Central memory CD8-positive, alpha-beta T cell (primary cell): ENCODE results near the gene MAP1LC3B.

Source experiments
- ATAC-seq: fragments of 150-1000 bp; cut with Tn5 transposase; replicated peaks from 2 replicates; pipeline ENCODE4 v1.10.0; 2022; ENCODE audit warnings: mild to moderate bottlenecking, moderate FRiP score, moderate number of reproducible peaks; ENCODE audit not compliant: poor library complexity, severe bottlenecking; ENCODE audit errors: extremely low read depth
- DNase-seq, 2 donors: peaks; one replicate each; pipeline ENCODE4 v3.0.0; 2021; ENCODE audit warnings: low spot score in 2 of 2
- H3K27ac Mint-ChIP-seq: one replicate; pipeline ENCODE4 v1.8.0; 2022; ENCODE audit warnings: low read depth, mild to moderate bottlenecking, moderate library complexity, mixed read lengths
- H3K27me3 Mint-ChIP-seq: one replicate; pipeline ENCODE4 v1.8.0; 2022; ENCODE audit warnings: mixed read lengths
- H3K36me3 Mint-ChIP-seq: one replicate; pipeline ENCODE4 v1.8.0; 2022; ENCODE audit warnings: mild to moderate bottlenecking, moderate library complexity, mixed read lengths; ENCODE audit not compliant: insufficient read depth
- H3K4me1 Mint-ChIP-seq: one replicate; pipeline ENCODE4 v1.8.0; 2022; ENCODE audit warnings: mixed read lengths
- H3K4me3 Mint-ChIP-seq: one replicate; pipeline ENCODE4 v1.8.0; 2022; ENCODE audit warnings: mild to moderate bottlenecking, moderate library complexity, mixed read lengths
- H3K9me3 Mint-ChIP-seq: one replicate; pipeline ENCODE4 v1.8.0; 2022; ENCODE audit warnings: mixed read lengths

Gene MAP1LC3B

DNA sequence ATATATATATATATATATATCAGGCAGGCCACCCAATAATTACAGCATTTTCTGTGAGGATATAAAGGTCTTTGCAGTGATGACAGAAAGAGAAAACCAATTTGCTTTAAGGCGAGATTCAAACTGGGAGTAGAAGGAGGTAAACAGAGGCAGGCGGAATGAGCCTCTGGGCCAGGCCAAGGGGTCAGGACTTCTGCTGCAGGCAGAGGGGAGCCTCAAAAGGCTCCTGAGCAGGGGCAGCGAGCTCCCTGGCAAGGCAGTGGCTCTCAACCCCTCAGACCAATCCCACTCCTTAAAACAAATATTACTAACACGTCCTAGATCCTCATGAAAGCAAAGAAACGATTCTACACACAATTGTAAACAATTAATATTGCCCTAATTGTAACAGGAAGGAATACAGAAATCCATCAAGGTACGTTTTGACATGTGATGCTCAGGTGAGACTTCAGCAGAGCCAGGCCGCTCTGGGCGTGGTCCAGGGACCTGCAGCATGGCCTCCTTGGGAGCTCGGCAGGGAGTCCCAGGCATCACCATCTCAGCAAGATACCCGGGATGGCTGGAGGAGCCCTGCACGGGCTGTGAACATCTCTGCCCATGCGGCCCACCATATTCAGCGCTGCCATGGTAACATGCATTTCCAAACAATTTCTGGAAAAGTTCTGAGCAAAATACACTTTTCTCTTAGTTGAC lies 27.0 kb upstream of the MAP1LC3B start:
- no peaks in the 10 kb centered on the region for H3K9me3 Mint-ChIP-seq
- H3K27me3 Mint-ChIP-seq: no peaks in the 10 kb centered on the region
- no peak overlapping the region for H3K4me3 Mint-ChIP-seq
- peaks cover 20% of the 10 kb centered on the region for H3K36me3 Mint-ChIP-seq
- peak overlapping the region; percentile 73 for H3K27ac Mint-ChIP-seq
- DNase-seq: no peak
- peaks cover 48% of the 10 kb centered on the region for H3K4me1 Mint-ChIP-seq
- ATAC-seq: no peak

DNA sequence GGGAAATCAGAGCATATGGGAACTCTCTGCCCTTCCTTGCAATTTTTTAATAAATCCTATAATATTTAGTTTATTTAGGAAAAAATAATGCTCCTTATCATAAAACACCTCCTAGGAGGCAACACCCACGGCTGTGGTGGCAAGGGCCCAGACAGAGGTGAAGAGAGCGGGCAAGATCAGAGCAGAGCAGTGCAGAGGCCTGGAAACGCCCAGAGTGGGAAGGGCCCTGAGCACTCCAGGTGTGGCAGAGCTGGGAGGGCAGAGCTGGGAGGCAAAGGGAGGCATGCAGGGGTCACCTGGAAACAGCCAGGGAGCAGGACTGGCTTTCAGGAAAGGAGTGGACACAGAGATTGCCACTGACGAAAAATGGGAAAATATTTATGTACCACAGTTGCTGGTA lies 25.8 kb upstream of the MAP1LC3B start:
- H3K27ac Mint-ChIP-seq: peak overlapping the region; percentile 73
- no peaks in the 10 kb centered on the region for H3K9me3 Mint-ChIP-seq
- H3K27me3 Mint-ChIP-seq: no peaks in the 10 kb centered on the region
- no peak for ATAC-seq
- no peak for DNase-seq
- peaks cover 53% of the 10 kb centered on the region for H3K4me1 Mint-ChIP-seq
- H3K36me3 Mint-ChIP-seq: peaks cover 15% of the 10 kb centered on the region
- no peak overlapping the region for H3K4me3 Mint-ChIP-seq

DNA sequence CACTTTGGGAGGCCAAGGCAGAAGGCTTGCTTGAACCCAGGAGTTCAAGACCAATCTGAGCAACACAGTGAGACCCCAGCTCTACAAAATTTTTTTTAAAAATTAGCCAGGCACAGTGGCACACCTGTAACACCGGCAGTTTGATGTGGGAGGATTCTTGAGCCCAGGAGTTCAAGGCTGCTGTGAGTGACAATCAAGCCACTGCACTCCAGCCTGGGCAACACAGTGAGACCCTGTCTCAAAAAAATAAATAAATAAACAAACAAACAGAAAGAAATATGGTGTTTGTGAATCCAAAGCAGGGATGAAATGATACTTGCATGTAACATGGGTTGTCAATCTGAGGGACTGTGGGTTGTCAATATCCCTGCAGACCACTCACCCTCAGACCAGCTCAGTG lies 25.2 kb upstream of the MAP1LC3B start:
- H3K27ac Mint-ChIP-seq: peak overlapping the region; percentile 73
- DNase-seq: no peak
- H3K9me3 Mint-ChIP-seq: no peaks in the 10 kb centered on the region
- no peaks in the 10 kb centered on the region for H3K27me3 Mint-ChIP-seq
- no peak for ATAC-seq
- H3K4me1 Mint-ChIP-seq: peaks cover 58% of the 10 kb centered on the region
- no peak overlapping the region for H3K4me3 Mint-ChIP-seq
- H3K36me3 Mint-ChIP-seq: peaks cover 14% of the 10 kb centered on the region

DNA sequence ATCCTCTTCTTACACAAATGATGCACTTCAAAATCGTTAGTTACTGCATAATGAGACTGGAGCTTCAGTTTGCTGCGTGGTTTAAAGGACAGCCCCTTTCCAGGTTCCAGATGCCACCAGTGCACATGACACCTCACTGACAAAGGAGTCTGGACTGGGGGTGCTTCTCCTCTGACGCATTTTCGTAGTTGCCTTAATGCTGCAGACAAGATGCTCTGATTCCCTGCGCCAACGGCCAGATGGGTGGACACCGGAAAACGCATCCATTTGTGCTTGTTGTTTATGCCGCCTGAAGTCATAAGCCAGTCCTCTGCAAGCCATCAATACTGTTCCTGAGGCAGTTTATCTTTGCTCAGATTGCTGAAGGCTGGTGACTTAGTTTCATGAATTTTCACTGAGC lies 24.6 kb upstream of the MAP1LC3B start:
- H3K9me3 Mint-ChIP-seq: no peaks in the 10 kb centered on the region
- H3K4me3 Mint-ChIP-seq: no peak overlapping the region
- no peak overlapping the region for H3K27ac Mint-ChIP-seq
- H3K36me3 Mint-ChIP-seq: peaks cover 13% of the 10 kb centered on the region
- H3K27me3 Mint-ChIP-seq: no peaks in the 10 kb centered on the region
- DNase-seq (no peak), ATAC-seq (no peak)
- peaks cover 60% of the 10 kb centered on the region for H3K4me1 Mint-ChIP-seq

DNA sequence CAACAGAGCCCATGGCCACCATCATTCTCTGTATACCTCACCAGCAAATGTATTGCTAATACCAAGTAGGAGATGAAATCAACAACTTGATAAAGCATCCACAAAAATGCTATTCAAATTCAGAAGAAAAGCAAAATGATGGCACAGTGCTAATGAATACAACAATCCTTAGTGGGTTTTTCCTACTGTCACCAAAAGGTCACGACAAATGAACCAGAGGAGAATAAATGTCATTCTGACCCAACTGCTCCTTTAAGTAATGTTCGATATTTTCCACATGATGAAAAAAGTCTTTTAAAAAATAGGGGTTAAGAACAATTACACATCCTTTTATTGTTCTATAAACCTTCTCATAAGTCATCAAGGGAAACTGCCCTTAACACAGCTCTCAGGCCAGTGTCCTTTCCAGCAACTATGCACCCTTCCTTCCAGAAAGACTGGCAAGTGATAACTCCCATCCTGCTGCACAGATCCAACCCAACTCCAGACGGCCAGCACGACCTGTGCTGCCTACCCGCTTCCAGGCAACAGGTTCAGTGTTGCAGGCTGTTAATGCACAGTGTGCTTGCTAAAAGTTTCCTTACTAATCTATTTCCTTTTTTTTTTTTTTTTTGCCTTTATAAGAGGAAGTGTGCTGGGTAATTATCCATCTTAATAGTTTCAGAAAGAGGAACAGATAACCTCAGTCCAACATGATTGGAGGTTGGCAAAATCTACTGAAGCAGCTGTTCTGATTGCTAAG lies 23.9 kb upstream of the MAP1LC3B start:
- no peak overlapping the region for H3K4me3 Mint-ChIP-seq
- DNase-seq (no peak), ATAC-seq (no peak)
- no peaks in the 10 kb centered on the region for H3K27me3 Mint-ChIP-seq
- peaks cover 13% of the 10 kb centered on the region for H3K36me3 Mint-ChIP-seq
- no peaks in the 10 kb centered on the region for H3K9me3 Mint-ChIP-seq
- H3K4me1 Mint-ChIP-seq: peaks cover 60% of the 10 kb centered on the region
- H3K27ac Mint-ChIP-seq: no peak overlapping the region

DNA sequence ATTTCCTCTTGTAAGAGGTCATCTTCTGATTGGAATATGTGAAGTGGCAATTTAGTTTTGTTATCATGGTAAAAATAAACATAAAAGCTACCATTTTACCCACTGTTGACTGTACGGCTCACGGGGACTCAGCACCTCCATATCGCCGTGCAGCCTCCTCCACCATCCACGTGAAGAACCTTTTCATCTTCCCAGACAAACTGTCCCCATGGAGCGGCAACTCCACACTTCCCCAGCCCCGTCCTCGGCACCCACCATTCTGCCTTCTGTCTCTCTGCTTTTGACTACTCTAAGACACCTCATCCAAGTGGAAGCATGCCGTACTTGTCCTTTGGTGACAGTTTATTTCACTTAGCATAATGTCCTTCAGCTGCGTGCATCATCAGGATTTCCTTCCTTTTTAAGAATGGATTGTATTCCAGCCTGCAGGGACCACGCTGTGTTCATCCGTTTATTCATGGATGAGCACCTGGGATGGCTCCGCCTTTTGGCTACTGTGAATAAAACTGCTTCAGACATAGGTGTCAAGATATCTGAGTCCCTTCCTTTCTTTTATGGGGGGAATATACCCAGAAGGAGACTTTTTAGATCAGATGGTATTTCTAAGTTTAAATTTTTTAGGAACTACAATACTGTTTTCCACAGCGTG lies 22.9 kb upstream of the MAP1LC3B start:
- no peaks in the 10 kb centered on the region for H3K9me3 Mint-ChIP-seq
- no peaks in the 10 kb centered on the region for H3K27me3 Mint-ChIP-seq
- no peak overlapping the region for H3K27ac Mint-ChIP-seq
- H3K36me3 Mint-ChIP-seq: peaks cover 11% of the 10 kb centered on the region
- H3K4me1 Mint-ChIP-seq: peaks cover 63% of the 10 kb centered on the region
- H3K4me3 Mint-ChIP-seq: no peak overlapping the region
- DNase-seq: no peak
- no peak for ATAC-seq

DNA sequence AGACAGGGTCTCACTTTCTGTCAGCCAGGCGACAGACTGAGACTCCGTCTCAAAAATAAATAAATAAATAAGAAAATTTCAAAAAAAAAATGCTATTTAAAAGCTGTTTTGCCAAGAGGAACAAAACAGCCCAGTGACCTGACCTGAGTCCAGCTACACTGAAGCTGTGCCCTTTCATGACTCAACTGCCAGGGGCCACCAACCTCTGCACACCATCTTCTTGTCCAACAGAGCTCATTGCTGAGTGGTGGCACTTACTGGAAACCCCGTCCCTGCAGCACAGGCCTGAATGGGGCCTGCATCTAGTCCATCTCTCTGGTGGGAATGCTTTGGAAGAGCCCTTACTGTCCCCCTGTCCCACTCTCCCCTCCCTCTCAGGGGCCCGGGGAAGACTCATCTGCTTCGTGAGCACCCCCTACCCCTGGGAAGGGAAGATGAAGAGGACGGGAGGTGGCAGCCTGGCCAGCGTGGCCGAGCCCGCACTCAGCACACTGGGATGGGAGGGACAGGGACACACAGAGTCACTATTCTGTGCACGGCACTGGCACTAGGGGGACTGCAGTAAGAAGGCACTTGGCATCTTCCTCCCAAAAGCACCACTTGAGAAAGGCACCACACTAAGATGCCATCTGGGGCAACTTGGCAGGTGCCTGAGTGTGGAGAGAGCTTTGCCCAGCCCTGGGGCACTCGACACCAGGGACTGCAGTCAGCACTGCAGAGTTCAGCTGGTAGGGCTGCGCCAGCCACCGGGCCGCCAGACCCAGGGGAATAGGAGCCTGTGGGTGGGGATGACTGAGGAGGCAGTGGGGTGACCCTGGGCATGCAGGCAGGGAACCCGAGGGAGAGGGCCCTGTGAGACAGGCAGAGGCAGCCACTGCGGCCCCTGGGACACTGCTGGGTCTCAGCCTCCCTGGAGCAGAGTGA lies 22.1 kb upstream of the MAP1LC3B start:
- Mint-ChIP-seq H3K4me1 (peaks cover 59% of the 10 kb centered on the region), H3K27me3 (no peaks in the 10 kb centered on the region), H3K4me3 (no peak overlapping the region), H3K36me3 (peaks cover 12% of the 10 kb centered on the region), H3K27ac (no peak overlapping the region), H3K9me3 (no peaks in the 10 kb centered on the region)
- DNase-seq: no peak
- ATAC-seq: no peak

DNA sequence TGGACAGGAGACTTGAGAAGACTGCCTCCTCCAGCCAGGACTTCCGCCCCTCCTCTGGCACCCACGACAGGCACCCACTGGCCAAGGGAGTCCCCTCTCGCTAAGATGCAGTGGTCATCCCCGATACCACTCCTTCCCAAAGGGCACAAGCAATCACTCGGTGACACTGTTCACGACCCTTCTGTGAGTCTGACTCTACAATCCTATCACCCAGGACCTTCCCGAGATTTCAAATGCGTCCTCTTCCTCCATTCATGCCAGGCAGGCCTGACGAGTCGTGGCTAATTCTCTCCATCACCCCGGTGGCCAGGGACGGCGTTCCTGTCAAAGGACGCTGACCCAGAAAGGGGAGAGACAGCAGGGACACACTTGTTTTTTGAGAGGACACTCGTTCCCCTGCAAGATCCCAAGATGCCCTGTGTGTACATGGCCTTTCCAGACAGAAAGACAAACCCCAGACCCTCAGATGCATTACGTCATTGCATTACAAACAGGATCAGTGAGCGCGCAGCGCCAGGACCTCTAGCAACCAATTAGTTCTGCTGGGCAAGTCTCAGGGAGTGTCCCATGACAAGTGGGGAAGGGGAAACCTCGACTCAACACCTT lies 20.8 kb upstream of the MAP1LC3B start:
- Mint-ChIP-seq H3K4me1 (peaks cover 60% of the 10 kb centered on the region), H3K27ac (no peak overlapping the region), H3K9me3 (no peaks in the 10 kb centered on the region), H3K27me3 (no peaks in the 10 kb centered on the region), H3K36me3 (peaks cover 11% of the 10 kb centered on the region), H3K4me3 (no peak overlapping the region)
- DNase-seq: no peak
- ATAC-seq: no peak

DNA sequence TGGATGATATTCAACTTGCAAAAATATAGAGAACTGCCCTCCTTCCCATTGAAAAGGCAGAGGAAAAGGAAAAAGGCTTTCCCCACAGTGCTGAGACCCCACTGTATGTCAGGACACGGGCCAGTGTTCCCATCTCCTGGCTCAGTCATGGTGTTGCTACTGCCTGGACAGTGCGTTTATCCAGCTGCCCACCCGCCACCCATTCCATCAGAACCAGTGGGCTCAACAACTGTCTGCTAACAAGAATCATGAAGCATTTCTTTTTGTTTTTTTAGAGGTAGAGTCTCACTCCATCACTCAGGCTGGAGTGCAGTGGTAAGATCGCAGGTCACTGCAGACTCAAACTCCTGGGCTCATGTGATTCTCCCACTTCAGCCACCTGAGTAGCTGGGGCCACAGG lies 19.8 kb upstream of the MAP1LC3B start:
- DNase-seq: no peak
- Mint-ChIP-seq H3K9me3 (no peaks in the 10 kb centered on the region), H3K4me3 (no peak overlapping the region), H3K27ac (no peak overlapping the region), H3K36me3 (peaks cover 10% of the 10 kb centered on the region), H3K4me1 (peaks cover 63% of the 10 kb centered on the region), H3K27me3 (no peaks in the 10 kb centered on the region)
- ATAC-seq: no peak

DNA sequence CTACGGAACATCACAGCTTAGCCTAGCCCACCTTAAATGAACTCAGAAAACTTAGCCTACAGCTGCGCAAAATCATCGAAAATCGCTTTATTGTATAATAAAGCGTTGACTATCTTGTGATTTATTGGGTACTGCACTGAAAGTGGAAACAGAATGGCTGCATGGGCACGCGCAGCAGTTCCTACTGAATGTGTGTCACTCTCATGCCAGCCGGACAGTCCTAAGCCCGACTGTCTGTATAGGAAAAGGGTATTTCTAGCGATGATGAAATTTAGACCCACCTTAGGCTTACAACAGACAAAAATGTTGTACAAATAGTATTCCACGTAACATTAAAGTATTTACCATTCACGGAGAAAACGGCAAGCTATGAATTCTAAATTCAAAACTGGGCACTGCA lies 17.8 kb upstream of the MAP1LC3B start:
- H3K4me1 Mint-ChIP-seq: peaks cover 44% of the 10 kb centered on the region
- DNase-seq: no peak
- H3K27ac Mint-ChIP-seq: no peak overlapping the region
- no peak overlapping the region for H3K4me3 Mint-ChIP-seq
- peaks cover 10% of the 10 kb centered on the region for H3K36me3 Mint-ChIP-seq
- no peaks in the 10 kb centered on the region for H3K9me3 Mint-ChIP-seq
- H3K27me3 Mint-ChIP-seq: no peaks in the 10 kb centered on the region
- ATAC-seq: no peak

DNA sequence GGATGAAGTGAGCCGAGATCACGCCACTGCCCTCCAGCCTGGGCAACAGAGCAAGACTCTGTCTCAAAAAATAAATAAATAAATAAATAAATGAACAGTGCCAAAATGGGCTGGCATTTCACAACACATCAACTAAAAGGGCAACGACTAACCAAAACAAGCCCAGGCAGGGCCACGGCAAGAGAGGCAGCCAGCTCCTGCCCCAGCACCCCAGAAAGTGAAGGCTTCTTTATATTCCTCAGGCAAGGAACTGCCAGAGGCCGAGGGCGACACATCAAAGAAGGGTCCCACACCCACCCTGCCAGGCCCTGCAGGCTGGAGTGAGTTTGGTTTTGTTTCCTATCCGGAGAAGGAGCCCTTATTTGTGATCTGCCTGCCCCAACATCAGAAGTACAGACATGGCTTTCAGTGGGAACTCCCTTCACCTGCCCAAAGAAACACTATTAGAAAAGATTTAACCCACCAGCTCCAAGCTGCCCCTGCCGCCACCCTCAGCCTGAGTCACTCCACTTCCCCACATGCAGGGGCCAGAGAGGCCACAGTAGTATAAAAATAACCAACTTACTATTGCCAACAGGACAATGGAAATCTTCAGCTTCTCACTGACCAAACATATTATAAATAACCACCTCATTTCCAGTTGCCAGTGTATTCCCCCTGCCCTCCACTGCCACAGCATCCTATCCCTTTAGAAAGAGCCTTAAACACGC lies 16.6 kb upstream of the MAP1LC3B start:
- Mint-ChIP-seq H3K27me3 (no peaks in the 10 kb centered on the region), H3K4me3 (no peak overlapping the region), H3K9me3 (no peaks in the 10 kb centered on the region), H3K36me3 (peaks cover 10% of the 10 kb centered on the region), H3K4me1 (peaks cover 41% of the 10 kb centered on the region), H3K27ac (no peak overlapping the region)
- DNase-seq: no peak
- ATAC-seq: no peak
